ENCODE results near the gene STK32B.

The STK32B gene

GRCh38 chr4:5366009-5366386 lies 314.7 kb downstream of the STK32B start:
- no peak overlapping the region for H2BK120ac ChIP-seq (ENCODE audit: insufficient read depth, low read length, poor library complexity)
- peaks cover 0 to 3% of the 10 kb centered on the region in 2 experiments for H3K4me1 ChIP-seq (ENCODE audit: control insufficient read depth in 1 of 2, insufficient read depth in 2 of 2, low read length in 2 of 2)
- no peak overlapping the region for H3K18ac ChIP-seq (ENCODE audit: low read length)
- no peaks in the 10 kb centered on the region for H3K27me3 ChIP-seq (ENCODE audit: insufficient read depth, low read length)
- peaks cover 3% of the 10 kb centered on the region for H3K9me3 ChIP-seq (ENCODE audit: insufficient read depth, low read depth, low read length)
- H4K91ac ChIP-seq (ENCODE audit: low read depth, low read length): no peak overlapping the region
- H3K4me3 ChIP-seq (ENCODE audit: low read depth, low read length): no peak overlapping the region
- H3K27ac ChIP-seq (ENCODE audit: low read depth, low read length): no peak overlapping the region
- H4K8ac ChIP-seq (ENCODE audit: low read depth, low read length): no peak overlapping the region
- no peak overlapping the region for H3K14ac ChIP-seq (ENCODE audit: low read length)
- no peaks in the 10 kb centered on the region for H3K79me2 ChIP-seq (ENCODE audit: control insufficient read depth, insufficient read depth, low read length, poor library complexity)
- no peak overlapping the region for H3K23ac ChIP-seq (ENCODE audit: low read length)
- no peaks in the 10 kb centered on the region for H3K79me1 ChIP-seq (ENCODE audit: low read length)
- no peak overlapping the region for H2BK5ac ChIP-seq (ENCODE audit: low read depth, low read length, poor library complexity)
- H3K4me2 ChIP-seq (ENCODE audit: low read length): no peak overlapping the region
- no peak overlapping the region for H2AK5ac ChIP-seq (ENCODE audit: low read length)
- no peak overlapping the region for H3K9ac ChIP-seq (ENCODE audit: low read length)
- no peak overlapping the region for H3K4ac ChIP-seq (ENCODE audit: low read depth, low read length)
- no CpG with 5 or more reads among the region's 3 CpGs for WGBS (ENCODE audit: extremely low coverage, insufficient coverage, insufficient read length)
- H2BK12ac ChIP-seq (ENCODE audit: low read length): no peak overlapping the region
- no peak overlapping the region for H2AFZ ChIP-seq (ENCODE audit: insufficient read depth, low read length, poor library complexity)
- H4K12ac ChIP-seq (ENCODE audit: low read depth, low read length): no peak overlapping the region
- no peaks in the 10 kb centered on the region for H3K36me3 ChIP-seq (ENCODE audit: control insufficient read depth in 1 of 2, insufficient read depth in 2 of 2, low read length in 2 of 2)
- DNase-seq: no peak

GRCh38 chr4:5366421-5366820 lies 315.1 kb downstream of the STK32B start:
- Histone ChIP-seq H3K27me3 (ENCODE audit: insufficient read depth, low read length) (no peaks in the 10 kb centered on the region), H3K14ac (ENCODE audit: low read length) (no peak overlapping the region), H4K8ac (ENCODE audit: low read depth, low read length) (no peak overlapping the region), H3K4me1 (ENCODE audit: control insufficient read depth in 1 of 2, insufficient read depth in 2 of 2, low read length in 2 of 2) (peaks cover 0 to 3% of the 10 kb centered on the region in 2 experiments), H3K18ac (ENCODE audit: low read length) (no peak overlapping the region), H3K4me3 (ENCODE audit: low read depth, low read length) (no peak overlapping the region), H3K36me3 (ENCODE audit: control insufficient read depth in 1 of 2, insufficient read depth in 2 of 2, low read length in 2 of 2) (no peaks in the 10 kb centered on the region), H3K4me2 (ENCODE audit: low read length) (no peak overlapping the region), H3K9me3 (ENCODE audit: insufficient read depth, low read depth, low read length) (peaks cover 3% of the 10 kb centered on the region), H3K23ac (ENCODE audit: low read length) (no peak overlapping the region), H2BK120ac (ENCODE audit: insufficient read depth, low read length, poor library complexity) (no peak overlapping the region), H2BK5ac (ENCODE audit: low read depth, low read length, poor library complexity) (no peak overlapping the region), H4K12ac (ENCODE audit: low read depth, low read length) (no peak overlapping the region), H2BK12ac (ENCODE audit: low read length) (no peak overlapping the region), H3K4ac (ENCODE audit: low read depth, low read length) (no peak overlapping the region), H2AK5ac (ENCODE audit: low read length) (no peak overlapping the region), H3K79me2 (ENCODE audit: control insufficient read depth, insufficient read depth, low read length, poor library complexity) (no peaks in the 10 kb centered on the region), H4K91ac (ENCODE audit: low read depth, low read length) (no peak overlapping the region), H3K79me1 (ENCODE audit: low read length) (no peaks in the 10 kb centered on the region), H2AFZ (ENCODE audit: insufficient read depth, low read length, poor library complexity) (no peak overlapping the region), H3K27ac (ENCODE audit: low read depth, low read length) (no peak overlapping the region), H3K9ac (ENCODE audit: low read length) (no peak overlapping the region)
- no peak for DNase-seq
- WGBS (ENCODE audit: extremely low coverage, insufficient coverage, insufficient read length): no CpG with 5 or more reads among the region's 6 CpGs

GRCh38 chr4:5368426-5368825 lies 317.1 kb downstream of the STK32B start:
- H3K9ac ChIP-seq (ENCODE audit: low read length): no peak overlapping the region
- no peak overlapping the region for H2AFZ ChIP-seq (ENCODE audit: insufficient read depth, low read length, poor library complexity)
- H3K14ac ChIP-seq (ENCODE audit: low read length): no peak overlapping the region
- no peak overlapping the region for H4K8ac ChIP-seq (ENCODE audit: low read depth, low read length)
- H2BK120ac ChIP-seq (ENCODE audit: insufficient read depth, low read length, poor library complexity): no peak overlapping the region
- H2BK12ac ChIP-seq (ENCODE audit: low read length): no peak overlapping the region
- H3K4ac ChIP-seq (ENCODE audit: low read depth, low read length): no peak overlapping the region
- H4K12ac ChIP-seq (ENCODE audit: low read depth, low read length): no peak overlapping the region
- no peaks in the 10 kb centered on the region for H3K79me1 ChIP-seq (ENCODE audit: low read length)
- no peak overlapping the region for H2AK5ac ChIP-seq (ENCODE audit: low read length)
- H3K27me3 ChIP-seq (ENCODE audit: insufficient read depth, low read length): no peaks in the 10 kb centered on the region
- H3K79me2 ChIP-seq (ENCODE audit: control insufficient read depth, insufficient read depth, low read length, poor library complexity): no peaks in the 10 kb centered on the region
- H3K18ac ChIP-seq (ENCODE audit: low read length): no peak overlapping the region
- no peak overlapping the region for H2BK5ac ChIP-seq (ENCODE audit: low read depth, low read length, poor library complexity)
- no peak overlapping the region for H4K91ac ChIP-seq (ENCODE audit: low read depth, low read length)
- no peak overlapping the region for H3K27ac ChIP-seq (ENCODE audit: low read depth, low read length)
- no peak for DNase-seq
- no peak overlapping the region for H3K23ac ChIP-seq (ENCODE audit: low read length)
- H3K4me1 ChIP-seq (ENCODE audit: control insufficient read depth in 1 of 2, insufficient read depth in 2 of 2, low read length in 2 of 2): peaks cover 0 to 3% of the 10 kb centered on the region in 2 experiments
- H3K4me3 ChIP-seq (ENCODE audit: low read depth, low read length): no peak overlapping the region
- peaks cover 3% of the 10 kb centered on the region for H3K9me3 ChIP-seq (ENCODE audit: insufficient read depth, low read depth, low read length)
- WGBS (ENCODE audit: extremely low coverage, insufficient coverage, insufficient read length): no CpG with 5 or more reads among the region's 3 CpGs
- no peak overlapping the region for H3K4me2 ChIP-seq (ENCODE audit: low read length)
- no peaks in the 10 kb centered on the region for H3K36me3 ChIP-seq (ENCODE audit: control insufficient read depth in 1 of 2, insufficient read depth in 2 of 2, low read length in 2 of 2)

GRCh38 chr4:5370286-5370685 lies 319.0 kb downstream of the STK32B start:
- Histone ChIP-seq H2AFZ (ENCODE audit: insufficient read depth, low read length, poor library complexity) (no peak overlapping the region), H3K79me2 (ENCODE audit: control insufficient read depth, insufficient read depth, low read length, poor library complexity) (no peaks in the 10 kb centered on the region), H2BK120ac (ENCODE audit: insufficient read depth, low read length, poor library complexity) (no peak overlapping the region), H3K4me1 (ENCODE audit: control insufficient read depth in 1 of 2, insufficient read depth in 2 of 2, low read length in 2 of 2) (peaks cover 0 to 3% of the 10 kb centered on the region in 2 experiments), H3K4ac (ENCODE audit: low read depth, low read length) (no peak overlapping the region), H2BK5ac (ENCODE audit: low read depth, low read length, poor library complexity) (no peak overlapping the region), H3K9me3 (ENCODE audit: insufficient read depth, low read depth, low read length) (peaks cover 5% of the 10 kb centered on the region), H3K9ac (ENCODE audit: low read length) (no peak overlapping the region), H4K12ac (ENCODE audit: low read depth, low read length) (no peak overlapping the region), H2AK5ac (ENCODE audit: low read length) (no peak overlapping the region), H3K4me3 (ENCODE audit: low read depth, low read length) (no peak overlapping the region), H4K8ac (ENCODE audit: low read depth, low read length) (no peak overlapping the region), H3K23ac (ENCODE audit: low read length) (no peak overlapping the region), H3K36me3 (ENCODE audit: control insufficient read depth in 1 of 2, insufficient read depth in 2 of 2, low read length in 2 of 2) (no peaks in the 10 kb centered on the region), H3K18ac (ENCODE audit: low read length) (no peak overlapping the region), H3K79me1 (ENCODE audit: low read length) (no peaks in the 10 kb centered on the region), H3K4me2 (ENCODE audit: low read length) (no peak overlapping the region), H4K91ac (ENCODE audit: low read depth, low read length) (no peak overlapping the region), H3K14ac (ENCODE audit: low read length) (no peak overlapping the region), H2BK12ac (ENCODE audit: low read length) (no peak overlapping the region), H3K27me3 (ENCODE audit: insufficient read depth, low read length) (no peaks in the 10 kb centered on the region), H3K27ac (ENCODE audit: low read depth, low read length) (no peak overlapping the region)
- no peak for DNase-seq
- no CpG with 5 or more reads among the region's 2 CpGs for WGBS (ENCODE audit: extremely low coverage, insufficient coverage, insufficient read length)
